NOMO-1 treated with DMSO at 0.1 percent for 48 hours (cell line): ENCODE results near the gene UNC13A.

ENCODE experiments used
- DNase-seq: peaks from one replicate; lab custom pipeline; 2025; ENCODE audit not compliant: unreplicated experiment; lab: John Stamatoyannopoulos, UW

The UNC13A gene

DNA sequence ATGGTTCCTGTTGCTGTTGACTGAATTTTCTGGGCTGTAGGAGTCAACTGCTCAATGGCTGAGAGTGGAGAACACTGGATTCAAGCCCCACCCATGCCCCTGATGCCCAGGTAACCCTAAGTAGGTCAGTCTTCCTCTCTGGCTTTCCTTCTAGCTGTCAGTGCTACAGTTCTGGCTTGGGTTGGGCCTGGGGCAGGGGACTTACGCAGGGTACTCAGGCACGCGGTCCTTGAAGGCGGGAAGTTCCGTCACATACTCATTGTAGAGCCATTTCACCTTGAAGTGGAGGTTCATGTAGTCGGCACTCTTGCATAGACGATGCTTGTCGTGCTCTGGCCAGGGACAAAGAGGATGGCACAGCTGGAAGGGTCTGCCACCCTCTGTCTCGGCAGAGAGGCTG is 55.6 kb downstream of the UNC13A start:
- no peak for DNase-seq

DNA sequence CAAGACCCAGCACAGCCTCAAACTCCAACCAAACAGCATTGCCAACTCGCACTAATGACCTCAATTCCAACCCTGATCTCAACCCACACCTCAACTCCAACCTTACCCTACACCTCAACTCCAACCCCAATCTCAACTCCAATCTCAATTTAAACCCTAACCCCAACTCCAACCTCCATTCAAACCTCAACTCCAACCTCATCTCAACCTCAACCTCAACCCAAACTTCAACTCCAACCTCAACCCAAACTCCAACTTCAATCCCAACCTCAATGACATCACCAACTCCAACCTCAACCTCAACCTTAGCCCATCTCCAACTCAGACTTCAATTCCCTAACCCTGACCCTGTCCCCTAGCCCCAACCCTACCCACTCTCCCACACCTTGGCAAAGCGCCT is 58.4 kb downstream of the UNC13A start:
- DNase-seq = no peak

DNA sequence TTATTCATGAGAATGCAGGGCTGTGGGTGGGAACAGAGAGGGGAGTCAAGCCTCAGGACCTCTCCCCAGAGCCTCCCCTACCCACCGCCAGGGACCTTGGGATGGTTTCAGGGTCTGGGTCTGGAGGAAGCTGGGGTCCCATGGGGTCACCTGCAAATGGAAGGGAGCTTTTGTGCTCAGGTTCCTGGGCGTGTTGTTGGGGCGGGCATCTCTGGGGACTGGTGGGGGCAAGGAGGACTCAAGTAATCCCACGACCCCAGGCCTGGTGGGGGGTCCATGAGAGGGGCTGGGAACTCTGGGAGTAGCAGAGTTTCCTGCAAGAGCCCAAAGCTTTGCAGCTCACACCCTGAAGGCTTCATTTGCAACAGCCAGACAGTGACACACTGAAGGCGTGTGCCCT is 60.2 kb downstream of the UNC13A start:
- DNase-seq = no peak

DNA sequence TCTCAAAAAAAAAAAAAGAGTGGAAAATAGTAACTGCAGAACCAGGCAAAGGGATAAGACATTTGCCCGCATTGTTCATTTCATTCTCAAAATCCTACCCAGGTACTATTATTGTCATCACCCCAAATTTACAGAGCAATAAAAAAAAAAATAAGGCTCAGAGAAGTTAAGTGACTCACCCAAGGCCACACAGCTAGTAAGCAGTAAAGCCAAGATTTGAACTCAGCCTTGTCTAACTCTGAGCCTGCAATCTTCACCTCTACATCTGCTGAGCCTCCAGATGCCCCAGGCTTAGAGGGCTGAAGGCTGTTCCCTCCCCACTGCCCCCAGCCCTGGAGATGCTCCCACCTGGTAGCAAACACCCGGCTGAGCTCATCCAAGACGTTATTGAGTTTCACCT is 61.0 kb downstream of the UNC13A start:
- DNase-seq = no peak

DNA sequence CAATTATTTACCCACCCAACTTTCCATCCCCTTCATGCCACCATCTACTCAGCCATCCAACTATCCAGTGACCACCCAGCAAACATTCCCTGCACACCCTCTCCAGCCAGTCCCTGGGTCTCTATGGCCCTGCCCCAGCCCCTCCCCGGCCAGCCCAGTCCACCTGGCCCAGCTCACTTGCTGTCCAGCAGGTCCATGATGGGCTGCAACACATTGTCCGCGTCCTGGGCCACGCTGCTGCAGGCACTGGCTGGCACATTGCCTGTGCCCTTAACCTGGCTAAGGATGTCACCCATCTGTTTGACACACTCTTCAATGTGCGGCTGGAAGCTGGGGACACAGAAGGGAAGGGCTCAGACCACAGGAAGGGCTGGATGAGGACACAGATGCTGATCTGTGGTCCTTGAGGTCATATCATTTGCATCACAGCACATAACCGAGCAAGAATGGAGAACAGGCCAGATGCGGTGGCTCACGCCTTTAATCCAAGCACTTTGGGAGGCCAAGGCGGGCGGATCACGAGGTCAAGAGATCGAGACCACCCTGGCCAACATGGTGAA is 61.6 kb downstream of the UNC13A start:
- no peak for DNase-seq

DNA sequence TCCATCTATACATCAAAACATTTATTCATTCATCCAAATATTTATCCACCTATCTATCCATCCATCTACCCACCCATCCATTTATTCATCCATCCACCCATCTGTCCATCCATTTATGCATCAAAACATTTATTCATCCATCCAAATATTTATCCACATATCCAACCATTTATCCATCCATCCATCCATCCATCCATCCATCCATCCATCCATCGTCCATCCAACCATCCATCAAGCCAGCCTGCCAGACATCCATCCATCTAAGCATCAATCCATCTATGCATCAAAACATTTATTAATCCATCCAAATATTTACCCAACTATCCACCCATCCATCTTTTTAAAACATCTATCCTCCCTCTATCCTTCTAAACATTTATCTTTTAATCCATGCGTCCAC is 62.2 kb downstream of the UNC13A start:
- DNase-seq = no peak

DNA sequence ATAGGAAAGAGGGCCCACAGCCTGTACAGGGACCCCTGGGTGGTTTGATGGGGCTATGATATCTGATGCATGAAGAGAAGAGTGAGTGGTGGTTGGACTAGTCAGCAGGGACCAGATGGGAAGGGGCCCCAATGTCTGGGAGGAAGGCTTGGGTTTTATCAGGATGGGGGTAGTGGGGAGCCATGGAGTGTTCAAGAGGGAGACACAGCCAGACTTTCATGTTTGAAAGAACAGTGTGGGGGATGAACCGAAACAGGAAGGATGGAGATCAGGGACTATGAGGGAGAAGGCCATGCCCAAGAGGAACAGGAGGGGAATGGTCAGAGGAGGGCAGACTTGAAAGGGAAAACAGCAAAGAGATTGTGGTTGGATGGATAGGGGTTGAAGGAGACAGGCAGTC is 63.1 kb downstream of the UNC13A start:
- no peak for DNase-seq

DNA sequence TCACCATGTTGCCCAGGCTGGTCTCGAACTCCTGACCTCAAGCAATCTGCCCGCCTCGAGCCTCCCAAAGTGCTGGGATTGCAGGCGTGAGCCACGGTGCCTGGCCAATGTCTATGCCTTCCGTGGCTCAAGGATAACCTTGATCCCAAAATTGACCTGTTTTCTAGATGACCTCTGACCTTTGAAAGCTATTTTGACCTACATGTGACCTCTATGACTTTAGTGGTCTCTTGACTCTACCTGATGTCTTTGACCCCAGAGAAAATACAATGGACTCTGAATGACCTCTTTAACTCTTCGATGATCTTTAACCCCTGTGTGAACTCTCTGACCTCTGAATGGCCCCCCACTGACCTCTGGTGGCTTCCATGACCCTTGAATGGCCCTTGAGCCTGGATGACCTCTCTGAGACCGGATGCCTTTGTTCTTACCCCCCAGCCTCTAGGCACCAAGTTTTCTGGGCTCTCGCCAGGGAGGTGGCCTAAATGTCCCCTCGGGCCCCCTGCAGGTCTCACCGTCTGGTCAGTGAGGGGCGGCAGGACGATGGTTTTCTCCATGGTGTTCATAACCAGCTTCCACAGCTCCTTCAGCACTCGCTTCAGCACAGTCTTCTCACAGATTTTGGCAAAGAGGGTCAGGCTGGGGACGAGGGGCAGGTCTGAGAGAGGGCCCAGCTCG is 63.7 kb downstream of the UNC13A start:
- DNase-seq = no peak

DNA sequence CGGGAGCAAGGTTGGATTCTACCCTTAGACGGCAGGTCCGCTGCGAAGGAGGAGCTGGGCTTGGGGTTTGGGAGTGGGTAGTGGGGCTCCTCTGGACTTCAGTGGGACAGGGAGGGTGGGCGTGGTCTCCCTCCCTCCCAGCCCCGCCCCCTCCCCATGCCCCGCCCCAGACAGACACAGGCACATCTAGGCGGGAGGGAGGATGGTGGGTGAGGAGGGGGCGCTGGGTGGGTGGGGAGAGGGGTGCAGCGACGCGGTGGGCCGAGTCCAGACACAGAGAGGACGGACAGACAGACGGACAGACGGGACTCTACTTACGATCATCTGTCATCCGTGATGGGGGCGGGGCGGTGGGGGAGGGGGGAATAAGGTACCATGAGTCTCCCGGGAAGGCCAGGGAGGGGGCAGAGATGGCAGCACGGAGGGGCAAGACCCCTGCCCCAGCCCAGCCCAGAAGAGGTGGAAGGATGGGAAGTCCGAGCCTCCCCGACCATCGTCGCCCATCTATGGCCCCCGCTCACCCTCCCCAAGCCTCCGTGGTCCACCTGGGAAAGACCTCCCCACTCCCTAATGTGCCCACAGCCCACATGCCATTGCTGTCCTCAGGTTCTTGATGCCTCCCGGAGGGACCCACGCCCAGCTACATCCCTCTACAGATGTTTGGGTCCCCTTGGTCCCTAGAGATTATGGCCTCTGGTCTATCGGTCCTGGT is 64.8 kb downstream of the UNC13A start:
- no peak for DNase-seq

DNA sequence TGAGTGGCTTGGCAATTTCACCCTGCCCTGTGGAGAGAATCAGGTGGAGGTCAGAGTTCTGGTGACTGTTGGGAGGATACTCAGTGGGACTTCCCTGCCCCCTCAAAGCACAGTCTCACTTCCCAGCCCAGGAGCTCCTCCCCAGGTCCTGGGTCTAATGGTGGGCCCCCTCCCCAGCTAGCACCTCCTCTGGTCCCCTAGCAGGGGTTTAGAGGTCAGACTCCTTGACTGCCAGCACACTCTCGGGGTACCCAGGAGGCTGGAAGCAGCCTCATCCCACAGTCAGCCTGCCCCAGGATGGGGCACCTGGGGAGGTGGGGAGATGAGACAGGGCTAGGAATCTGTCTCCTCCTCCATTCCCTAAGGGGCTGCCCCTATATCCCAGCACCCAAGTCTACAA is 67.5 kb downstream of the UNC13A start:
- DNase-seq = no peak

DNA sequence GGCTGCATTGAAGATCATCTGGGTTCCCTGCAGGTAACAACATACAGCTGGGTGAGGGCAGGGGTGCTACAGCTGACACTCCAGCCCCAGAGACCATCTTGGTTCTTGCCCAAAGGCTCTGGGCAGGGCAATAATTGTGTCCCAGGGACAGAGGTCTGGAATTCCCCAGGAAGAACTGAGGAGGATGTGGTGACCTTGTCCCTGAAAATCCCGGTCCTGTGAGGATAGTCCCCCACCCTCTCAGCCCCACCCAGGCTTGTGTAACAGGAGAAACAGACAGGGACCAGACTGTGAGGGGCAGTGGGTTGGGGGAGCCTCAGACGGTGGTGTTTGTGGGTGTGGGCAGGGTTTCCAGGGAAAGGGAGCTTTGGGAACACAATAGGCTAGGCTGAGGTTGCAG is 69.2 kb downstream of the UNC13A start:
- no peak for DNase-seq

DNA sequence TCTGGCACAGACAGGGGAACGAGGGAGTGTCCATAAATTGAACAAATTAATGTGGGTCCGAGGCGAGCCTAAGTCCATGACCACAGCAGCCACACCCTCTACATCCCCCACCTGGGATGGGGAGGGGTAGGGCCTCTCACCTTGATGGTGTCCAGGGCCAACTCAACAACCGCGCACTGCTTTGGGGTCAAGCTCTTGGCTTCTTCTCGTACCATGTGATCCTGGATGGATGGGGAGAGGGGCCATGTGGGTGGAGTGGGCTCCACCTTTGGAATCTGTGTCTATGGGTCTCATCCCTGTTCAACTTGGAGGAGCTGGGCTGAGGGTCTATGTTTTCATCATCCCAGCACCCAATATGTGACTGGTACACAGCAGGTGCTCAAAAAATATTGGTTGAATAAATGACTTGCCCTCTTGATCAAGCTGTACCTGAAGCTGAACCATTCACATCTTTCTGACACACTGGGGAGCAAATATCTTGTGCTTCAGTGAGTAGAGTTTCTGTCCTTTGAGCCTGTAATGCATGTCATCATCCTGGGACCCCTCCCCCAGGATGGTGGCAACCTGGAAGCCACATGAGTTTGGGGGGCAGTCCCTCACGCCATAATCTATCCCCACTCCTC is 69.8 kb downstream of the UNC13A start:
- DNase-seq = no peak

DNA sequence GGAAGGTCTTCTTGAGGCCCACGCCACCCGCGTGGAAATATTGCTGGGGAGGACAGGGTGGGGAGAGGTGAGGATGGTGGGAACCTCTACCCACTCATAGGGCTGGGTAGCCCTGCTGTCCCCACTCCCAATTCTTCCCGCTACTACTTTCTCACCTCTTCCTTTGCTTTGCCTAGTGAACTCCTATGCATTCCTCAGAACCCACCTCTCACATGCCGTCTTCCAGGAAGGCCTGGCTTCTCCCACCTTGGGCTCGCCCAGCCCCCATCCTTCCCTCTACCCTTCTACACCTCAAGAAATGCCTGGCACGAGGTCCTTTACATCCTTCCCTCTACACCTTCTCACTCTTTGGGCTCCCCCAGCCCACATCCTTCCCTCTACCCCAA is 70.4 kb downstream of the UNC13A start:
- DNase-seq = no peak

DNA sequence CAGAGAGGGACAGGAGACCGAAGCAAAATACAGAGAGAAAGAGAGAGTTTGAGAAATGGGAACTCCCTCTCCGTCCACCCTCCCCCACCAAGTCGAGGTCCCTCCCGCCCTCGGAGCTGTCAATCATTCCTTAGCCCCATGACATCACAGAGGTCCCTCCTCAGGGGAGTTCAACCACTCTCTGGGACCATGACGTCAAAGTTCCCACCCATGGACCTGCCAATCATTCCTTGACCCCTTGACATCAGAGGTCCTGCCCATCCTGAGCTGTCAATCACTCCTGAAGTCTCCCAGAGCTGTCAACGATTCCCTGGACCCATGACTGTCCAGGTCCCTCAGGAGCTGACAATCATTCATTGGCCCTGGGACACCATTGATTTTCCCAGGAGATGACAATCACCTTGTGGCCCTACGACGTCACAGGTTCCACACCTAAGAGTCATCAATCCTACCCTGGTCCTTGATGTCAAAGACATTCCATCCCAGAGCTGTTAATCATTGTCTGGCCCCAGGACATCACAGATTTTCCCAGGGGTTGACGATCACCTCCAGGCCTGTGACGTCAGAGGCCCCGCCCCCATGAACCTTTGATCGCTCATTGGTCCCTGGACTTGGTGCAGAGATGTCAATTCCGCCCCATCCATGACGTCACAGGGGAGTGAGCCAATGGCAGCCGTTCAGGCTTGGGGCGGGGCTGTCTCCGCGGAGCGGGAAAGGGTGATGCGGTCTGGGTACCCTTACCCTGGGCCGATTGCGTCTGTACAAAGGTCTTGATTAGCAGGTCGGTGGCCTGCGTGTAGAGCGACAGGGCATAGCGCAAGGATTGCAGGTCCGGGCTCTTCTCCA is 71.0 kb downstream of the UNC13A start:
- DNase-seq = no peak

DNA sequence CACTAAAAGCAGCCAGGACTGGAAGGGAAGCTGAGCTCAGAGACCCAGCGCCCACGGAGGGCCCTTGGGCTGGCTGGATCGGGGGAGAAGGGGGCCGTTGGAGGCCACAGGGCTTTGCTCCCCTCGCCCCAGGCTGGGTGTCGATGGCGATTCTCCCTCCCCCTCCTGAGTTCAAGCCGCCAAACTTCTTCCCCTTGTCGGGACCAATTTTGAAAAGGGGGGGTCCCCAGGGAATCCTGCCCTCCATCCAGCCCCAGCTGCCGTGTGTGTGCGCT is 71.5 kb downstream of the UNC13A start:
- no peak for DNase-seq

DNA sequence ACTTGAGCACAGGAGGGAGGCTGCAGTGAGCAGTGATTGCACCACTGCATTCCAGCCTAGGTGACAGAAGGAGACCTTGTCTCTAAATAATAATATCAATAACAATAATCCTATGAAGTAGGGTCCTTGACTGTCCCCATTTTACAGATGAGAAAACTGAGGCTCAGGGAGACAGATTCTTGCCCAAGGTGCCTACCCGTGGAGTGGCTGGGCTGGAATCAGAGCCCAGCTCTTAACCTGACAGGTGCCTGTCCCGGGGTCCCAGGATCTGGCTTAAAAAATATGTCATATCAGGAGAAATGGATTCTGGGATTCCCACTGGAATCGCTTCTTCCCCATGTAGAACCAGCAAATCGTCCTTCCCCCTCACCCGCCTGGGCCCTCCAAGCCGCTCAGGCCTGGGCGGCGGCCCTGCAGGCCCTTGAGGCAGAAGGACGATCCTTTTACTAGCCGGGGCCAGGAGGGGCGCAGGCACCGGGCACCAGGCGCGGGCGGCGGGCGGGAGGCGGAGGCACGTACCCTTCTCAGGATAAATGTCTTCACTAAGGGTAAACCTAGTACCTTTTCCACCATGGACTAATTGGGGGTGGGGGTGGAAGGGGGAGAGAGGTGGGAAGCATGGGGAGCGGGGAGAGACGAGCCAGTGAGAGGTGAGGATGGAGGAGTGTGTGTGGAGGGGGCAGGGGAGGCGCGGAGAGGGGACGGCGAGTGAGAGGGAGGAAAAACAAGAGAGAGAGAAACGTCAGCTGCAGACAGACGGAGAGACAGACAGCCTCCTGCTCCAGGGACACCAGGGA is 72.1 kb downstream of the UNC13A start:
- DNase-seq = no peak

DNA sequence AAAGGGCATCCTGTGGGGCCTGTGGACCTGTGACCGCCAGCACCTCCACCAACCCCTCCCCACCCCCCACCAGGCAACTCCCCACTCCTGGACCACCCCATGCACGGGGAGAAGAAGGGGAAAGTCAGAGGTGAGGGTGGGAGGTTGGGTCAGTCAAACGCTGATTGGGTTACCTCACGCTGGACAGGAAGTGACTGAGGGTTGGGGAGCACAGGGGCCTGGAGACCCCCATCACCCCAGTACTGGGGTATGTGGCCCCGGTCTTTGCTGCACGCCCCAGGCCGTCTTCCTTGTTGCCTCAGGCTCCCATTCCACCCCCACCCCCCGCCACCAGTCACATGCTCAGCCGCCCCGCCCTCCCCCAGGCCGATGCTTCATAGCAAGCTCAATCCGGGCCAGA is 73.7 kb downstream of the UNC13A start:
- no peak for DNase-seq

DNA sequence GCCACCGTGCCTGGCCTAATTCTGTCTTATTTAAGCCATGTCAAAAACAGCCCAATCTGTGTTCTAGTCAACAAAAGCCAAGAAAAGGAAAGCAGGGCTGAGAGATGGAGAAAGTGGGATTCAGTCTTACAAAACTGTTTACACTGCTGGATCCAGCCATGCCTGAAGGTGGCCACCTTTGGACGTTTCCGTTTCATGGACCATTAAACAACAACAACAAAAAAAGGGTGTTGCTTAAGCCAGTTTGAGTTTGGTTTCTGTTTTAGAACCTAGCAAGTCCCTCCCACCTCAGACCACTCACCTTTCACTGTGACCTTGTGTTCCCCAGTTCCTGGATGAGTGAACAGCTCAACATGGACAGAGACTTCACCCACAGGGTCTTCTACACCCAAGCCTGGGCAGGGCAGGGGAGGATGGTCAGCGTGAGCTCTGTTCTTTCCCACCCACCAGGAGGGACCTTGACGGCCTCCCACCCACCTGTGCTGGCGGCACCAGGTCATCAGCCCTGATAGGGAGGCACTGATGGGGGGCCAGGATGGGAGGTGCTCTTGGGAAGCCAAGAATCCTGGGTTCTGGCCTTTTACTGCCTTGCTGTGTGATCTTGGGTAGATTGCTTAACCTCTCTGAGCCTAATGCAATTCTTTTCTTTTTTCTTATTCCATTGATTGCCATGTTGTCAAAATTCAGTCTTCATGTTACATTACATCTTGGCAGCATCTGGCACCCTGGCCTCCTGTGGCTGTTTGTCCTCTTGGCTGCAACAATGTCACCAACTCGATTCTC is 76.5 kb downstream of the UNC13A start:
- no peak for DNase-seq

DNA sequence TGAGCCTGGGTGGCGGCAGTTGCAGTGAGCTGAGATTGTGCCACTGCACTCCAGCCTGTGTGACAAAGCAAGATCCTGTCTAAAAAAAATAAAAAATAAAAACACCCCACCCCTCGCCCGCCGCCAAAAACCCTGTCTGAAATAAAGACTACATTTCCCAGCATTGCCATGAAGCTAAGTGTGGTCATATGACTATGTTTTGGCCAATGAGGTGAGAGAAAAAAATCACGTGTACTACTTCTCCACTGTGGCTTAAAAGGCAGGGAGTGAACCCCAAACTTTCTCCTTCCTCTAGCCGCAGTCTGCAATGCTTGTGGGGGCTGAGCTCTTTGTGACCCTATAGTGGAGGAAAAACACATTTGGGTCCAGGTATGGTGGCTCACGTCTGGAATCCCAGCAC is 77.8 kb downstream of the UNC13A start:
- DNase-seq = no peak

DNA sequence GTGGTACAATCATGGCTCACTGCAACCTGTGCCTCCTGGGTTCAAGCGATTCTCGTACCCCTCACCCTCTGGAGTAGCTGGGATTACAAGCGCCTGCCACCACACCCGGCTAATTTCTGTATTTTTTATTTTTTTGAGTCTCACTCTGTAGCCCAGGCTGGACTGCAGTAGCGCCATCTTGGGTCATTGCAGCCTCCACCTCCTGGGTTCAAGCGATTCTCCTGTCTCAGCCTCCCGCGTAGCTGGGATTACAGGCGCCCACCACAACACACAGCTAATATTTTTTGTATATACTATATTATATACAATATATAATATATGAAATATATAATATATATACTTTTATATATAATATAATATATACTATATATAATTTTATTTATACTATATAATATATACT is 80.2 kb downstream of the UNC13A start:
- DNase-seq = no peak
